Measurements from ENCODE around the gene MTREX.
A peak's percentile ranks its signal among the peaks of the same experiment; 100 is the strongest.

MTREX gene

GRCh38 chr5:55391707-55392106 is 83.9 kb downstream of the MTREX start:
- H3K36me3 ChIP-seq (replicated peaks; ENCODE audit: low read depth, low read length), result peaks cover 19% of the 10 kb centered on the region
- no peaks in the 10 kb centered on the region for H3K27me3 ChIP-seq (ENCODE audit: low read depth, low read length)
- no peak overlapping the region for H3K9ac ChIP-seq (ENCODE audit: low read length)

GRCh38 chr5:55392669-55393068 is 84.9 kb downstream of the MTREX start:
- H2AFZ ChIP-seq (ENCODE audit: low read depth, low read length), result no peak overlapping the region
- peaks cover 19% of the 10 kb centered on the region for H3K36me3 ChIP-seq (replicated peaks; ENCODE audit: low read depth, low read length)
- H3K9ac ChIP-seq (ENCODE audit: low read length), result no peak overlapping the region
- H3K4me1 ChIP-seq (ENCODE audit: low read length), result no peaks in the 10 kb centered on the region
- H3K4me2 ChIP-seq (ENCODE audit: low read length), result no peak overlapping the region
- no peak overlapping the region for H3K27ac ChIP-seq (ENCODE audit: low read length)
- no peaks in the 10 kb centered on the region for H4K20me1 ChIP-seq (ENCODE audit: insufficient read depth, low read length)
- H3K4me3 ChIP-seq (ENCODE audit: low read length), result no peak overlapping the region
- H3K9me3 ChIP-seq (ENCODE audit: insufficient read depth, low read length), result no peaks in the 10 kb centered on the region
- no peak for TF ChIP-seq EZH2phosphoT487 (IDR thresholded peaks at IDR 0.05; ENCODE audit: low read depth)
- no peak for TF ChIP-seq CTCF (IDR thresholded peaks at IDR 0.05; ENCODE audit: low read depth, low read length)
- no peaks in the 10 kb centered on the region for H3K27me3 ChIP-seq (ENCODE audit: low read depth, low read length)
- no peaks in the 10 kb centered on the region for H3K79me2 ChIP-seq (ENCODE audit: low read length)

More at GRCh38 chr5:55391707-55392106, 83.9 kb downstream of the MTREX start:
- no peak for TF ChIP-seq CTCF (IDR thresholded peaks at IDR 0.05; ENCODE audit: low read depth, low read length)
- no peak for TF ChIP-seq EZH2phosphoT487 (IDR thresholded peaks at IDR 0.05; ENCODE audit: low read depth)
- Histone ChIP-seq H2AFZ (ENCODE audit: low read depth, low read length) (no peak overlapping the region), H3K4me3 (ENCODE audit: low read length) (no peak overlapping the region), H3K4me2 (ENCODE audit: low read length) (no peak overlapping the region), H3K79me2 (ENCODE audit: low read length) (no peaks in the 10 kb centered on the region), H3K4me1 (ENCODE audit: low read length) (no peaks in the 10 kb centered on the region), H3K27ac (ENCODE audit: low read length) (no peak overlapping the region), H3K9me3 (ENCODE audit: insufficient read depth, low read length) (no peaks in the 10 kb centered on the region), H4K20me1 (ENCODE audit: insufficient read depth, low read length) (no peaks in the 10 kb centered on the region)

GRCh38 chr5:55393501-55394175 is 85.8 kb downstream of the MTREX start:
- H3K27ac ChIP-seq (ENCODE audit: low read length), result no peak overlapping the region
- no peak for TF ChIP-seq CTCF (IDR thresholded peaks at IDR 0.05; ENCODE audit: low read depth, low read length)
- no peak for TF ChIP-seq EZH2phosphoT487 (IDR thresholded peaks at IDR 0.05; ENCODE audit: low read depth)
- no peak overlapping the region for H3K4me2 ChIP-seq (ENCODE audit: low read length)
- no peak overlapping the region for H2AFZ ChIP-seq (ENCODE audit: low read depth, low read length)
- peaks cover 11% of the 10 kb centered on the region for H3K36me3 ChIP-seq (replicated peaks; ENCODE audit: low read depth, low read length)
- H3K9me3 ChIP-seq (ENCODE audit: insufficient read depth, low read length), result no peaks in the 10 kb centered on the region
- H3K9ac ChIP-seq (ENCODE audit: low read length), result no peak overlapping the region
- no peaks in the 10 kb centered on the region for H3K79me2 ChIP-seq (ENCODE audit: low read length)
- H3K4me1 ChIP-seq (ENCODE audit: low read length), result no peaks in the 10 kb centered on the region
- H3K27me3 ChIP-seq (ENCODE audit: low read depth, low read length), result no peaks in the 10 kb centered on the region
- H3K4me3 ChIP-seq (ENCODE audit: low read length), result no peak overlapping the region
- no peaks in the 10 kb centered on the region for H4K20me1 ChIP-seq (ENCODE audit: insufficient read depth, low read length)

- Histone ChIP-seq H3K79me2 (ENCODE audit: low read length) (no peaks in the 10 kb centered on the region), H3K36me3 (replicated peaks; ENCODE audit: low read depth, low read length) (peaks cover 30% of the 10 kb centered on the region), H3K4me3 (ENCODE audit: low read length) (no peak overlapping the region), H3K4me2 (ENCODE audit: low read length) (no peak overlapping the region), H3K9ac (ENCODE audit: low read length) (no peak overlapping the region), H2AFZ (ENCODE audit: low read depth, low read length) (no peak overlapping the region), H3K27ac (ENCODE audit: low read length) (no peak overlapping the region), H3K4me1 (ENCODE audit: low read length) (0 out of 2 replicates have a peak, but pooled peaks cover 3% of the 10 kb centered on the region), H4K20me1 (ENCODE audit: insufficient read depth, low read length) (no peaks in the 10 kb centered on the region), H3K9me3 (ENCODE audit: insufficient read depth, low read length) (no peaks in the 10 kb centered on the region), H3K27me3 (ENCODE audit: low read depth, low read length) (no peaks in the 10 kb centered on the region)
- TF ChIP-seq EZH2phosphoT487 (IDR thresholded peaks at IDR 0.05; ENCODE audit: low read depth) (no peak), CTCF (IDR thresholded peaks at IDR 0.05; ENCODE audit: low read depth, low read length) (peak; percentile 17)
Observed at GRCh38 chr5:55402199-55402598, 94.4 kb downstream of the MTREX start.

Data from OCI-LY3 (cell line).